ENCODE results near the gene CDT1. TPM values are rescaled to one million over a fixed set of nuclear protein-coding genes. Genes with fewer than 3 reads are reported as not detected.

CDT1 gene
- total and polyA plus RNA-seq, 2 donors (not counting 1 experiment from before 2014, with no cell fraction given), result 1.3 to 3.6 TPM

DNA sequence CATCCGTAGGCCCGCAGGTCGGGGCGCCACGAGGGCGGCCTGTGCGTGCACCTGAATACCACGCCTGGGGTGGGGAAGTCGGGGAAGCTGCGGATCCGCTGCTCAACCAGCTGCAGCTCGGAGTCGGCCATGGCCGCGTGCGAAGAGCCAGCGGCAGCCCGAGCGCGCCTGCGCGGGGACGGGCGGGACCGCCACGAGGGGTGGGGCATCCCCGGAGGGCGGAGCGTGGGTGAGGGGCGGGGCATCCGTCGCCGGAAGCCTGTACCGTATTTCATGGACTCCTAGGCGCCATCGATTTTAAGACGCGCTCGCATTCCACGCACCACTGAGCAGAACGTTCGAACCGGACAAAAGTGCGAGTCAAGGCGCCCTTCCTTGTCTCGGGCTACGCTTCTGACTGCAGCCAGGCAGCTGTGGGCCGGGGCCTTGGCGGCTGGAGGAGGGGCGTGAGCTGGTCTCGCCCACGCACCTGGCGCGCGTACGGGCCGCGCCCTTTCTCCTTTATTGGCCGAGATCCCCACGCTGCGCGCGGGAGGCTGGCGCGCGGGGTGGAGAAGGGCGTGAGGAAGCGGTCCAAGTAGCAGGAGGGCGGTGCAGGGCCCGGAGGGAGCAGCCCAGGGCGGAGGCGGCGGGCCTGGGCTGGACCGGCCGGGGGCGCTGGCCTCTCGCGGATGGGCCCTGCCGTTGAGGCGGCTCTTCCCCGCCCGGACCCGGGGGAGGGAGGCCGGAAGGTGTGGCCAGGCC, 8.4 kb downstream of the CDT1 start, which contains the start of gene APRT:
Gene APRT, minus strand, starts transcription at position 160 of the 744 bp plus-strand sequence. Its CDS starts 29 bp downstream, at position 131.
- peak within 1 kb of the TSS; percentile 91 for H3K9ac ChIP-seq (ENCODE audit: insufficient read depth, low read length)
- H3K4me2 ChIP-seq (ENCODE audit: extremely low read depth, insufficient read depth, low read length), result peak within 1 kb of the TSS; percentile 83
- H3K36me3 ChIP-seq (ENCODE audit: control insufficient read depth, insufficient read depth, low read length), result peaks cover 17% of the 10 kb centered on the region
- no peaks in the 10 kb centered on the region for H3K27me3 ChIP-seq (ENCODE audit: control insufficient read depth, insufficient read depth, low read length)
- no peaks in the 10 kb centered on the region for H3K9me3 ChIP-seq (ENCODE audit: control insufficient read depth, insufficient read depth, low read depth, low read length)
- H3K27ac ChIP-seq (ENCODE audit: insufficient read depth, low read length), result peak within 1 kb of the TSS; percentile 88
- peak within 1 kb of the TSS; percentile 65 to 75 (median 72) for H3K4me3 ChIP-seq (replicated peaks in 1 of 4; ENCODE audit: control extremely low read depth in 1 of 4, insufficient read depth in 1 of 4, low read depth in 3 of 4, low read length in 4 of 4)
- DNase-seq (ENCODE audit: low read depth in 2 of 2), result peak; percentile 93 to 95
- H2AFZ ChIP-seq (ENCODE audit: low read length), result peak within 1 kb of the TSS; percentile 74
- TF ChIP-seq EZH2 (IDR thresholded peaks at IDR 0.05; ENCODE audit: low read length, missing control alignments), result no peak
- TF ChIP-seq, protein P1, sequence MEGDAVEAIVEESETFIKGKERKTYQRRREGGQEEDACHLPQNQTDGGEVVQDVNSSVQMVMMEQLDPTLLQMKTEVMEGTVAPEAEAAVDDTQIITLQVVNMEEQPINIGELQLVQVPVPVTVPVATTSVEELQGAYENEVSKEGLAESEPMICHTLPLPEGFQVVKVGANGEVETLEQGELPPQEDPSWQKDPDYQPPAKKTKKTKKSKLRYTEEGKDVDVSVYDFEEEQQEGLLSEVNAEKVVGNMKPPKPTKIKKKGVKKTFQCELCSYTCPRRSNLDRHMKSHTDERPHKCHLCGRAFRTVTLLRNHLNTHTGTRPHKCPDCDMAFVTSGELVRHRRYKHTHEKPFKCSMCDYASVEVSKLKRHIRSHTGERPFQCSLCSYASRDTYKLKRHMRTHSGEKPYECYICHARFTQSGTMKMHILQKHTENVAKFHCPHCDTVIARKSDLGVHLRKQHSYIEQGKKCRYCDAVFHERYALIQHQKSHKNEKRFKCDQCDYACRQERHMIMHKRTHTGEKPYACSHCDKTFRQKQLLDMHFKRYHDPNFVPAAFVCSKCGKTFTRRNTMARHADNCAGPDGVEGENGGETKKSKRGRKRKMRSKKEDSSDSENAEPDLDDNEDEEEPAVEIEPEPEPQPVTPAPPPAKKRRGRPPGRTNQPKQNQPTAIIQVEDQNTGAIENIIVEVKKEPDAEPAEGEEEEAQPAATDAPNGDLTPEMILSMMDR (conservative IDR thresholded peaks at IDR 0.05 in 1 of 2, IDR thresholded peaks at IDR 0.05 in 1 of 2; ENCODE audit: low read depth in 1 of 2, low read length in 2 of 2), result peak; percentile 5 to 22
- H3K4me1 ChIP-seq (ENCODE audit: control insufficient read depth, extremely low read depth, insufficient read depth, low read length), result peaks cover 15% of the 10 kb centered on the region
- no peaks in the 10 kb centered on the region for H4K20me1 ChIP-seq (ENCODE audit: control insufficient read depth, extremely low read depth, insufficient read depth, low read length)
- H3K79me2 ChIP-seq (ENCODE audit: control insufficient read depth, insufficient read depth, low read length), result peaks cover 16% of the 10 kb centered on the region

DNA sequence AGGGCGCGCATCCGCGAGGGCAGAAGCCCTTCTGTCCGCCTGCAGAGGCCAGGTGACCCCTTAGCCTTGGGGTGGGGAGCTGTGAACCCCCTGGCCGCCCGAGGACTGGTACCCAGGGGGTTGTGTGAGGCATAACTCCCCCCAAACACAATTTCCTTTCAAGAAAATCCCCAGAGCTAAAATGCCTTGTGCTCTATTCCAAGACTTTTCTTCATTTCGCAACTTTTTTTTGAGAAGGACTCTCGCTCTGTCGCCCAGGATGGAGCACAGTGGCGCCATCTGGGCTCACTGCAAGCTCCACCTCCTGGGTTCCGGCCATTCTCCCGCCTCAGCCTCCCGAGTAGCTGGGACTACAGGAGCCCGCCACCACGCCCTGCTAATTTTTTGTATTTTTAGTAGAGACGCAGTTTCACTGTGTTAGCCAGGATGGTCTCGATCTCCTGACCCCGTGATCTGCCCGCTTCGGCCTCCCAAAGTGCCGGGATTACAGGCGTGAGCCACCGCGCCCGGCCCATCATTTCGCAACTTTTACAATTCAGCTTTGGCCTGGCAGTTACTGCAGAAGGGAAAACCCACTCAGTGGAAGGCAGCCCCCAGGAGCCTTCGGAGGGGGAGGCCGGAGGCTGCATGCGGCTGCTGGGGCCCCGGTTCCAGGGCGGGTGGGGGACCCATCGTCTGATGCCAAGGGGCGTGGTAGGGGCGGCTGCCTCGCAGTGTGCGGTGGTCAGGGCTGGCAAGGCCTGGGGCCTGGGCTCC, 9.1 kb downstream of the CDT1 start:
- H2AFZ ChIP-seq (ENCODE audit: low read length), result no peak overlapping the region
- peak; percentile 27 to 65 for DNase-seq (ENCODE audit: low read depth in 2 of 2)

More for the DNA sequence above, 9.1 kb downstream of the CDT1 start:
- Histone ChIP-seq H4K20me1 (ENCODE audit: control insufficient read depth, extremely low read depth, insufficient read depth, low read length) (no peaks in the 10 kb centered on the region), H3K9ac (ENCODE audit: insufficient read depth, low read length) (peak overlapping the region; percentile 48), H3K27ac (ENCODE audit: insufficient read depth, low read length) (peak overlapping the region; percentile 88), H3K27me3 (ENCODE audit: control insufficient read depth, insufficient read depth, low read length) (no peaks in the 10 kb centered on the region), H3K4me2 (ENCODE audit: extremely low read depth, insufficient read depth, low read length) (peak overlapping the region; percentile 81), H3K4me1 (ENCODE audit: control insufficient read depth, extremely low read depth, insufficient read depth, low read length) (peaks cover 15% of the 10 kb centered on the region), H3K79me2 (ENCODE audit: control insufficient read depth, insufficient read depth, low read length) (peaks cover 16% of the 10 kb centered on the region), H3K9me3 (ENCODE audit: control insufficient read depth, insufficient read depth, low read depth, low read length) (no peaks in the 10 kb centered on the region), H3K4me3 (replicated peaks in 1 of 4; ENCODE audit: control extremely low read depth in 1 of 4, insufficient read depth in 1 of 4, low read depth in 3 of 4, low read length in 4 of 4) (peak overlapping the region; percentile 65 to 75 (median 72)), H3K36me3 (ENCODE audit: control insufficient read depth, insufficient read depth, low read length) (peaks cover 16% of the 10 kb centered on the region)
- TF ChIP-seq, protein P1 (conservative IDR thresholded peaks at IDR 0.05 in 1 of 2, IDR thresholded peaks at IDR 0.05 in 1 of 2; ENCODE audit: low read depth in 1 of 2, low read length in 2 of 2), result no peak
- TF ChIP-seq EZH2 (IDR thresholded peaks at IDR 0.05; ENCODE audit: low read length, missing control alignments), result no peak
